H1 (cell line): Measurements from ENCODE around the gene MROH7.

ENCODE experiments used
- TAF1 ChIP-seq: IDR thresholded peaks from 2 replicates; pipeline ENCODE4 v1.6.1; 2011; ENCODE audit warnings: mild to moderate bottlenecking, low read depth, low read length
- TAF7 ChIP-seq: optimal IDR thresholded peaks from 2 replicates; pipeline ENCODE3; 2011; ENCODE audit warnings: low read depth, mild to moderate bottlenecking, inconsistent platforms, low read length, moderate library complexity, borderline replicate concordance
- YY1 ChIP-seq: IDR thresholded peaks from 2 replicates; pipeline ENCODE4 v1.6.1; 2011; ENCODE audit warnings: low read depth, mild to moderate bottlenecking, low read length

GRCh38 chr1:54680387-54680786, 38.8 kb downstream of the MROH7 start:
- TF ChIP-seq YY1 (no peak), TAF1 (no peak), TAF7 (no peak)
